IPS-NIHi7 (cell line): ENCODE results near the gene DPEP2NB.
"Not testable (repeated sequence)": the region's sequence is repeated elsewhere in the genome, so short reads cannot be mapped to it uniquely, and the experiment has no call there.

ENCODE experiments used
- DNase-seq: peaks from one replicate; pipeline ENCODE4 v3.0.0; 2012; ENCODE audit warnings: mixed read lengths; ENCODE audit errors: extremely low spot score

The DPEP2NB gene, protein sequence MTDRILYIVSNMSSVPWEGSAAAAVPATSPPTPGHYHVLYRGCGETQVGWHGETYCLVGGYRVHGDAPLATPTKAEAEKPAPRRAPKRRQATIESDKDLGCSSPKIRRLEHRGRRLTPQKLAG

DNA sequence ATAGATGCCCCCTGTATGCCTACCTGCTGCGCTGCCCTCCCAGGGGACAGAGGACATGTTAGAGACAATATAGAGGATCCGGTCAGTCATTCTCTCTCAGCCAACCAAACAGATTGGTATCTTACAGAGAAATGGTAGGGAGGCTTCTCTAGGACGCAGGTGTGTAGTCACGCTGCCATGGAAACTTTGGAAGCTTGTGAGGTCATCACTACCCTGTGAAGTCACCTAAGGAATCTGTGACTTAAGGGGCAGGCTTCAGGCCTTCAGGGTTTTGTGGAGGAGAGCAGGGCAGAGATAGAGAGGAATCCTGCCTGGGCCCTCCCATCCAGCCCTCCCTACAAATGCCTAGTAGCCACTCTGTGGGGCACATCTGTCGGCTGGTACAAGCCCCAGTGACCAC lies at the start of gene DPEP2NB:
Gene DPEP2NB (minus strand): TSS at position 231 of the 400 bp plus-strand sequence. CDS start 141 bp downstream, at position 90.
- no peak for DNase-seq

DNA sequence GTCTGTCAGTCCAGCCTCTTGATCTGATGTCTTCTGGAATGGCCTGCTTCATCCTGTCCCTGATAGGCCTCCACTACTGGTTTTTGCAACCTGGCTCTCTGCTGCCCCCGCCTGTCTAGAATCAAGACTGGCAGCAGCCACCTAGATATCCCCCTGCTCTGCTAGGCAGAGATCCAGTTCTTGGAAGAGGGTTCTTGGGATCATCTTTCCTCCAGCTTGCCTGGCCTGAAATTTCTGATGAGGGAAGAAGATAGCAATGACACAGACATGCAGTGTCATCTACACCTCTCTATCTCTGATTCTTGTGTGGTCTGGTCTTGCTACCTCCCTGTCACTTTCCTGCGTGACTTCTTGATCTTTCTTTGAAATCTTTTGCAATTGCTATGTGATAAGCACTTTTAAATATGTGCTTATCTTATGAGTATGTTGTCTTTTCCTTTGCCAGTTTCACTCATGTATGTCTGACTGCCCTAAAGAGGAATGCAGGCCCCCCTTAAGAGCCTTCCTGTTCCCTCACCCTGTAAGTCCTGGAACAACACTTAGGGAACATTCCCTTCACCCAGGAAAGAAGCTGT lies 49.2 kb upstream of the DPEP2NB start:
- peak; percentile 92 for DNase-seq

DNA sequence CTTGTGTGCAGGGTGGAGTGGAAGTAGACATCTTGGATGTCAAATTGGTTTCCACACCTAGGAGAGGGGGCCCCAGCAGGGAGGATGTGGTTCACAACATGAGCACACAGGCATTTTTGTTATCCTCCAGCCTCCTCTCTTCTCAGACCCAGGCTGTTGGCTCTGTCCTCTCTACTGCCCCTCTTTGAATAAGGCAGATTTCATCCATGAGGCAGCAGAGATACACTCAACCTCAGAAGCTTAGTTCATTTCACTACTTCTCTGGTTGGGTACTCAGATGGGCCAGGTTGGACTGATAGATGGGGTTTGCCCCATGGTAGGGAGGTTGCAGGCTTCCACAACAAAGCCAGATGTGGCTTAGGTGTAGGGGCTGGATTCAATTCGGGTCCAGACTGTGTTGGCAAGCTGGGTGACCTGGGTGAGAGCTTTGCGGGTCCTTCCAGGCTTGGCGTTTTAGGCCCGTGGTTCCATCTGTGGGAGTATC lies 47.2 kb upstream of the DPEP2NB start:
- DNase-seq = no peak

DNA sequence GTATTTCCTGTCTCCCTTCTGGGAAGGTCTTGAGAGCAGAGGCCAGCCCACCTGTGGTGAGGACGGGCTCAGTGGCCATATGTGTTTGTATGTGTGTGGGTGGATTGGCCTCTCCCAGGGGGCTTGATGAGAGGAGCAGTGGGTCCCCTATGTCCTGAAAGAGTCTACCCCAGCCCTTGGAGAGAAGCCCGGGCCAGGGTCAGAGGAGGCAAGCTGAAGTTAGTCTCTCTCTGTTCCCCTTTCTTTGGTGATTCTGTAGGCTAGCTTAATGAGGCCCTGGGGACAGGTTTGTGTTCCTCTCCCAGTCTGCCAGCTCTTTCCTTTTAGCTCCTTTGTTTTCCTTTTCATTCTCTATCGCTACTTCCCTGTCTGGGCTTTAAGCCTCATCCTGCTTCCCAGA lies 45.7 kb upstream of the DPEP2NB start:
- no peak for DNase-seq

DNA sequence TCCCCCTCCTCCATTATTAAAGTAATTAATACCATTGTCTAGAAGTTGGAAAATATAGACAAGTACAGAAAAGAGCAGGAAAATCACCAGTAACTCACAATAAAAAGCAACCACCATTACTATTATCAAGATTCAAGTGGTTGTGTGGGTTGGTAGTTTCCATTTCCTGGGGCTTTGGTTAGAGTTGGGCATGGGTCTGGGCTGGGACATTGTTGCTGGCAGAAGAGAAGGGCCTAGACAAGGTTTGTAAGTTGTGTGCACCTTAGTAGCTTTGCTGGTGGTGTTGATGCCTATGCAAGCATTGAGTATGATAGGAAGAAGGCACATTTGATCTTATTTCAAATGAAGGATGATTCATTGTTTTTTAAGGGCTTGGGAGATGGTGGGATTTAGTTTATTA lies 44.1 kb upstream of the DPEP2NB start:
- DNase-seq = no peak

DNA sequence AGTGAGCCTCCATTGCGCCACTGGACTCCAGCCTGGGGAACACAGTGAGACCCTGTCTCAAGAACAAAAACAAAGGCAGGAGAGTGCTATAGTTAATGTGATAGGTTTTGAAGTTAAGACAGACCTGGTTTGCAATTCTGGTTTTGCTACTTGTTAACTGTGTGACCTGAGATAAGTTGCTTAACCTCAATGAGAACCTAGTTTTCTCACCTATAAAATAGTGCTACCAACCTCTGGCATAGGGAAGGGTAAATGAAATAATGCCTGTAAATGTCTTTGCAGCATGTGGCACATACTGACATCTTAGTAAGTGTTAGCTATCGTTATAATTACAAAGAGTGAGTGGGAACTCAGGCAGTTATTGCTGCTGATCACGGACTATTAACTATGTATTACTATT lies 39.7 kb upstream of the DPEP2NB start:
- no peak for DNase-seq

DNA sequence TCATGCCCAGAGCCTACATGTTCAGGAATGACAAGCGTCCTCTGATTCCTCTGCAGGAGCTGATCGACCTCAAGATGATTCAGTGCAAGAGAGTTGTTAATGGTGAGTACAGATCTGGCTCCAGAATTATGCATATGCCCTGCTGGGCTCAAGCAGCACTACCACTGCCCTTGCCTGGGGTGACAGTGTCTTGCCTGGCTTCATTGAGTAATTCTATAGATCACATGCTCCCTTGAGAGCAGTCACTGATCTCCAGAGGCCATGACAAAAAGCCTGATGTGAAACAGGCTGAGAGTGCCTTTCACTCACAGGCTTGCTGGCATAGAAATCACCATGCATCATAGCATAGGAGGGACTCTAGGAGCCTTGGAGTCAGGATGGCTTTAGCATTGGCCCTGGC lies 33.7 kb upstream of the DPEP2NB start:
- DNase-seq = no peak

DNA sequence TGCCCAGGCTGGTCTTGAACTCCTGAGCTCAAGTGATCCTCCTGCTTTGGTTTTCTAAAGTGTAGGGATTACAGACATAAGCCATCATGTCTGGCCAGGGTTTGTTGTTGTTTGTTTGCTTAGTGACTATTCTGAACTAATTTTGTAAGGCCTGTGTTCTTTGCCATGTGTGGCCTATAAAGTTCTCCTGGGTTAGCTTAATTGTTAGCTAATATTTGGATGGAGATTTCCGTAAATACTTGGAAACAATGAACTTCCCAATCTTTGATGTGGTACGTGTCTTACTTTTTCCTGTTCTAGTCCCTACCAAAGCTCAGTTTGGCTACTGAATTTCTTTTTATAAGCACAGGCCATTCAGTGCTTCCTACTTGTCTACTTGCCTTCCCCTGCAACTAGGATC lies 32.3 kb upstream of the DPEP2NB start:
- DNase-seq = no peak

DNA sequence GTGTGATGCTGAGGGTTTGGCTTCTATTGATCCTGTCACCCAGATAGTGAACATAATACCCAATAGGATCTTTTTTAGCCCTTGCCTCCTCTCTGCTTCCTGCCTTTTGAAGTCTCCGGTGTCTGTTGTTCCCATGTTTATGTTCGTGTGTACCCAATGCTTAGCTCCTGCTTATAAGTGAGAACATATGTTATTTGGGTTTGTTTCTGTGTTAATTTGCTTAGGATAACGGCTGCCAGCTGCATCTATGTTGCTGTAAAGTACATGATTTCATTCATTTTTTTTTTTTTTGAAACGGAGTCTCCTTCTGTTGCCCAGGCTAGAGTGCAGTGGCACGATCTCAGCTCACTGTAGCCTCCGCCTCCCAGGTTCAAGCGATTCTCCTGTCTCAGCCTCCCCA lies 30.4 kb upstream of the DPEP2NB start:
- DNase-seq = no peak

DNA sequence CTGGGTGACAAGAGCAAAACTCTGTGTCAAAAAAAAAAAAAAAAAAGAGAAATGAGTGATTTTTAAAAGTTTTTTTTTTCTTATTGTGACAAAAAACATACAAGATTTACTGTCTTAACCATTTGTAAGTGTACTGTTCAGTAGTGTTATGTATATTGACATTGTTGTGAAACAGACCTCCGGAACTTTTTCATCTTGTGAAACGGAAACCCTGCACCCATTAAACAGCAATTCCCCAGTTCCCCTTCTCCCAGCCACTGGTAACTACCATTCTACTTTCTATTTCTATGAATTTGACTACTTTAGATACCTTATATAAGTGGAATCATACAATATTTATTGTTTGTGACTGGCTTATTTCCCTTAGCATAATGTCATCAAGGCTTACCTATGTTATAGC lies 26.1 kb upstream of the DPEP2NB start:
- no peak for DNase-seq

DNA sequence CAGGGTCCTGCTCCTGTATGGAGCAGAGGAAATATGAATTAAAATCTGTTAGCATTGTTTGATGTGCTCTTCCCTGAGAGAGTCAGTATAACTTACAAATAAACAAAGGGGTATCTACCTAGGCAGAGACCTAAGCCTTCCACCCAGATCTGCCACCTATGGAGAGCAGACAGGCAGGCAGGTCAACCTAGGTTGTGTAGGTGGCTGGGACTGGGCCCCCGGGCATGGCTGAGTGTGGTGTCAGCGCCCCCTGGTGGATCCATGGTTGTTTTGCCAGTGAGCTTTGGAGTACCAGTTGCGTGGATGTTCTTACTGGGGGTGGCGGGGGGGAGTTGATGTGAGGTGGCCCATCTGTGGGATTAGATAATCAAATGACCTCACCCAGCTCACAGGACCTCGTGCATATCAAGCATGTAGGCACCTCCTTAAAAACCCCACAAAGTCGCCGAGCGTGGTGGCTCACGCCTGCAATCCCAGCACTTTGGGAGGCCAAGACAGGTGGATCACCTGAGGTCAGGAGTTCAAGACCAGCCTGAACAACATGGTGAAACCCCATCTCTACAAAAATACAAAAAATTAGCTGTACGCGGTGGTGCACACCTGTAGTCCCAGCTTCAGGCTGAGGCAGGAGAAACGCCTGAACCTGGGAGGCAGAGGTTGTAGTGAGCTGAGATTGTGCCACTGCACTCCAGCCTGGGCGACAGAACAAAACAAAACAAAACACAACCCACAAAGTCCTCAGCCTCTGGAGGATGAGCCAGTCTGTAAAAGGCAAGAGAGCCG lies 25.0 kb upstream of the DPEP2NB start:
- DNase-seq = peak; percentile 96

DNA sequence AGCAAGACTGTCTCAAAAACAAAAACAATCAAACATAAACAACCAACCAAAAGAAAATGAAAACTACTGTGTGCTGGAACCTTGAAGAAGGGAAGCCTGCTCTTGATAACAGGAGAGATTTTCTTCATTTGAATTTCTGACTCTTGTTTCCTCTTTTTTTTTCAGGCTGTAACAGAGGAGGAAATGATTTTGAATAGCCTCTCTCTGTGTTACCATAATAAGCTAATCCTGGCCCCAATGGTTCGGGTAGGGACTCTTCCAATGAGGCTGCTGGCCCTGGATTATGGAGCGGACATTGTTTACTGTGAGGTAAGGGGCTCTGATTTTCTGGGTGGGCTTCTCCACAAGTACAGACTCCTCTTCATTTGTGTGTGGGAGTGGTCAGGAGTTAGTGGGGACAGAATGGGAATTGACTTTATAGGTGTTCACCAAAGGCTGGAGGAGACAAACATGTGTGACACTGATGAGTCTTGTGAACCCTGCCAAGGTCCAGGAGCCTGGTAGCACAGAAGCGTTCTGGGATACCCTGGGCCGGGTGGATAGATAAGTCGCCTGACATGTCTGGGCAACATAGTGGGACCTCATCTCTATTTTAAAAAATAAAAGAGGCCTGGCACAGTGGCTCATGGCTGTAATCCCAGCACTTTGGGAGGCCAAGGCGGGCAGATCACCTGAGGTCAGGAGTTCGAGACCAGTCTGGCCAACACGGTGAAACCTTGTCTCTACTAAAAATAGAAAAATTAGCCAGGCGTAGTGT lies 22.3 kb upstream of the DPEP2NB start:
- no peak for DNase-seq

DNA sequence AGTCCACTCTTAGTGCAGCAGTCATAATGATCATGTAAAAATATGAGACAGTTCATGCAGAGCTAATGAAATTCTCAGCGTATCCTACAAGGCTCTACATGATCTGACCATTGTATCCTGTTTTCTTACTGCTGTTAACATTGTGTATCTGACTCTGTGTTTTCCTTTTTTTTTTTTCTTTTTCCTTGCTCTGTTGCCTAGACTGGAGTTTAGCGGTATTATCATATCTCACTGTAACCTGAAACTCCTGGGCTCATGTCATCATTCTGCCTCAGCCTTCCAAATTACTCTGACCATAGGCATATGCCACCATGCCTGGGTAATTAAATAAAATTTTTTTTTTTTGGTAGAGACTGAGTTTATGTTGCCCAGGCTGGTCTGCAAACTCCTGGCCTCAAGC lies 19.5 kb upstream of the DPEP2NB start:
- no peak for DNase-seq

DNA sequence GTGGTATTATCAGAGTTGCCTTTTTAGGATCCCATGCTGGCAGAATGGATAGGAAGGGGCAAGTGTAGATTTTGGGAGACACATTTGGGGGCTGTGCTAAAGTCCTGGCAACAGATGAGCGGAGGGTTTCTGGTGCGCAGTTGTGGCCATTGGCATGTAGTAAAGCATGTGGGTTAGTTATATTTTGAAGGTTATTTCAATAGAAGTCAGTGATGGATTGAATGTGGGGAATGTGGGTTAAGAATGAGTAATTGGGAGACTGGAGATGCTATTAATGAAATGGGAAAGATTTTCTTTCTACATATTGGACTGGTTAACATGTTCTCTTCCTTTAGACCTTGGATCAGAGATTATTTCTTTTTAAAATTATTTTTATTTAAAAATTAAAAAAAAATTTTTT lies 17.4 kb upstream of the DPEP2NB start:
- DNase-seq = no peak

DNA sequence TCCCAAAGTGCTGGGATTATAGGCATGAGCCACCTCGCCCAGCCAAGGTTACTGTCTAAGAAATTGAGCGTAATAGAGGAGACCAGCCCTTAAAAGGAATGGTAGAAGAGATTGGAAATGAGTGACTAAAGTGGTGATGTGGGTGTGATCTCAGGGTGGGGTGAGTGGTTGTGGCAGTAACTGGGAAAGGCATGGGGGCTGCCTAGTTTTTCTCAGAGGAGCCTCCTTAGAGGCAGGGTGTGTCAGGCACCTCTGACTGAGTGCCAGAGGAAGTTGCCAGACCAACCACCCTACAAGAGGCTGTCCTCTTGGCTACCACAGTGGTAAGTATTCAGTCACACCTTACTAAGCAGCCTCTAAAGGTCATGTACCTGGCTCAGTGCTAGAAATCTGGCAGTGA lies 16.2 kb upstream of the DPEP2NB start:
- DNase-seq = no peak

DNA sequence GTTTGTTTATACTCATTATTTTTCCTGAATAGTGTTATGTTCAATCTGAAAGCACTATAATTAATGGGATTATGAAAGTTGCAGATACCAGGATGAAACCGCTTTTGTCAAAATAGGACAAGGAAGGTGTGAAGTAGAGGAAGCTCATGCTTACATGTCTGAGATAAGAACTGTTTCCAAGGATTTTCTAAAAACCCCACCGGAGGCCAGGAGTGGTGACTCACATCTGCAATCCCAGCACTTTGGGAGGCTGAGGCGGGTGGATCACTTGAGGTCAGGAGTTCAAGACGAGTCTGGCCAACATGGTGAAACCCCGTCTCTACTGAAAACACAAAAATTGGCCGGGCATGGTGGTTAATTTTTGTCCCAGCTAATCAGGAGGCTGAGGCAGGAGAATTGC lies 14.4 kb upstream of the DPEP2NB start:
- not testable (repeated sequence) for DNase-seq

DNA sequence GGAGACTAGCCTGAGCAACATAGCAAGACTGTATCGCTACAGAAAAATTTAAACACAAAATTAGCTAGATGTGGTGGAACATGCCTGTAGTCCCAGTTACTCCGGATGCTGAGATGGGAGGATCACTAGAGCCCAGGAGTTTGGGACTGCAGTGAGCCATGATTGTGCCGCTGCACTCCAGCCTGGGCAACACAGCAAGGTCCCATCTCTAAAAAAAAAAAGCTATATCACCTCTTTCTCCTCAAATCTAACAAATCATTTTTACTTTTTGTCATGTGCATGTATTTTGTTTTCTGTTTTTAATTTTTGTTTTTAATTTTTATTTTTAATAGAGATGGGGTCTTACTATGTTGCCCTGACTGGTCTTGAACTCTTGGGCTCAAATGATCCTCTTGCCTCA lies 13.3 kb upstream of the DPEP2NB start:
- DNase-seq = no peak

DNA sequence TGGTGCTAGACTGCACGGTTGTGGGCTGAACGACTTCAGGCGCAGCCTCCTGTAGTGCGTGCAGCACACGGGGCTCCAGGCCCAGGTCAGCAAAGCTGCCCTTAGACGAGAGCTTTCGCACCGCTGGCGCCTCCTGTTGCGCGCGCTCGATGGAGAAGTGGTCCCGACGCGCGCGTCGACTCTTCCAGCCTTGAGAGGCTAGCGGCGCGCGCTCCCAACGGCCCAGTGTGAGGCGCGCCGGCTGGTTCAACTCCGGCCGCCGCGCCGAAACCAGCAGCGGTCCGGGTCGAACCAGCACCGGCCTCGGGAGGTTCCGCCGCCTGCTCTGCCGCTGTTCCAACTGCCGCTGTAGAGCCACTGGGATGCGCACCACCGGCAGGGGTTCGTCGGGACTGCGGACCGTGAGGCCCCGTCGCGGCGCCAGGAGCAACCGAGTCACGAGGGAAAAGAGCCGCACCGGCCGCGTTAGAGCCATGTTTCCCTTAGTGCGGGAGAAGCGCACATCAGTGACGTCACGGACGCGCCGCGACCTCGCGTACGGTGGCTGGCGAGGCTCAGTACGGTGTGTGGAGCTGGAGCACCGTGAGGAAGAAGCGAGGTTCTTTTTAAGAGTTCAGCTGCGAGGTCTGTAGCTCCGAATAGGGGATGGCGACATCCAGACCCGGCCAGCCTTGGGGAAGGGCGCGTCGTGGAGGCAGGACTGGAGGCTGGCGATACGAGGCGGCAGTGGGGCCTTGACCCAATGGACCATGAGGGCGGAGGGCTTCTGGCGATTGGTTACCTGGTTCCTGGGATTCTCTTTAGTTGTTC lies 7.2 kb upstream of the DPEP2NB start, which contains the start of the genes DDX28 and DUS2:
Gene DDX28 (minus strand): TSS at position 505 of the 810 bp plus-strand sequence. CDS start 30 bp downstream, at position 475.
Gene DUS2 (plus strand): TSS at position 557 of the 810 bp plus-strand sequence. CDS start 14,740 bp downstream, outside the sequence.
- DNase-seq = peak; percentile 88

DNA sequence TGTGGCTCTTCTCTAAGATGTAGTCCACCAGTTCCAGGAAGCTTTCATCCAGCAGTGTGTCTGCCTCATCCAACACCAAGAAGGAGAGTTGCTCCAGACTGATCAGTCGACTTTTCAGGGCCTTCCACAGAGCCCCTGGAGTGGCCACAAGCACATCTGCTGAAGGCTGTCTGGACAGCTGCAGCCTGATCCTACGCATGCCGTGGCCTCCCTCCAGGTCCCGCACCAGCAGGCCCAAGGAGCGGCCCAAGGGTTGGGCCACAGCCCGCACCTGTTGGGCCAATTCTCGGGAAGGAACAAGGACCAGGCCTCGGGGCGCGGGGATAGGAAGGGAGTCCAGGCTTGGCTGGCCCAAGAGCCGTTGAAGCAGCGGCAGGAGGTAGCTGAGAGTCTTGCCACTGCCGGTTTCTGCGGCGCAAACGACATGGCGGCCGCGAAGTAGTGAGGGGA lies 6.6 kb upstream of the DPEP2NB start:
- DNase-seq = no peak

DNA sequence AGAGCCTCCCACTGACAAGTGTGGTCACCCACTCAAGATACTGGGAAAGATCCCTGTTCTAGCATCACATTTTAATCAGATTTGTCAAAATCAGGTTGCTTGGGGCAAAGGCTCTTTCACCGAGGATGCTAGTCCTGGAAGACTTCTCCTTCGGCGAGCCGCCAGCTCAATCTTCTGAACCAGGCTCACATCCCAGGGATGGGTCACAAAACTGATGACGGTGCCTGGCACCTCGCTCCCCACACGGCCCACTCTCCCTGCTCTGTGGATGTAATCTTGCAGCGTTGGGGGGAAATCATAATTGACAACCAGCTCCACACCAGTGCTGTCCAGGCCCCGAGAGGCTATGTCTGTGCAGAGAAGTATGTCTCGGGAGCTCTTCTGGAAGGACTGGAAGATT lies 5.8 kb upstream of the DPEP2NB start:
- DNase-seq = no peak

DNA sequence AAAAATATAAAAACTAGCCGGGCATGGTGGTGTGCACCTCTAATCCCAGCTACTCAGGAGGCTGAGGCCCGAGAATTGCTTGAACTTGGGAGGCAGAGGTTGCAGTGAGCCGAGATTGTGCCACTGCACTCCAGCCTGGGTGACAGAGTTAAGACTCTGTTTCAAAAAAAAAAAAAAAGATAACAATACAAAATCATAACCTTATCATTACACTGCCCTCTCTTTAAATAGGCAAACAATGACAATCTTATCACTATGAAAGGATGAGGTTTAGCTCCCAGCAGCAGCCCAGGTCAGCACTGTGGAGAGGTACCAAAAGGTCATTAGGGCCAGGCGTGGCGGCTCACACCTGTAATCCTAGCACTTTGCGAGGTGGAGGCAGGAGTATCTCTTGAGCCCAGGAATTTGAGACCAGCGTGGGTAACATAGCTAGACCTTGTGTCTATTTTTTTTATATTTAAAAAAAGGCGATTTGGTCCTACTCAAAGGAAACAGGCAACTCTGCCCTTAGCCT lies 3.5 kb upstream of the DPEP2NB start:
- DNase-seq = no peak
